Activated T-helper 9 cell treated with anti-CD3 and anti-CD28 coated beads, Interleukin-2, amount 50 U/mL, for 16 hours (primary cell): ENCODE results near the gene SPAG9.

Experiments
- DNase-seq: peaks from one replicate; pipeline ENCODE4 v3.0.0-alpha.2; 2020; ENCODE audit warnings: low read depth

Gene SPAG9, protein sequence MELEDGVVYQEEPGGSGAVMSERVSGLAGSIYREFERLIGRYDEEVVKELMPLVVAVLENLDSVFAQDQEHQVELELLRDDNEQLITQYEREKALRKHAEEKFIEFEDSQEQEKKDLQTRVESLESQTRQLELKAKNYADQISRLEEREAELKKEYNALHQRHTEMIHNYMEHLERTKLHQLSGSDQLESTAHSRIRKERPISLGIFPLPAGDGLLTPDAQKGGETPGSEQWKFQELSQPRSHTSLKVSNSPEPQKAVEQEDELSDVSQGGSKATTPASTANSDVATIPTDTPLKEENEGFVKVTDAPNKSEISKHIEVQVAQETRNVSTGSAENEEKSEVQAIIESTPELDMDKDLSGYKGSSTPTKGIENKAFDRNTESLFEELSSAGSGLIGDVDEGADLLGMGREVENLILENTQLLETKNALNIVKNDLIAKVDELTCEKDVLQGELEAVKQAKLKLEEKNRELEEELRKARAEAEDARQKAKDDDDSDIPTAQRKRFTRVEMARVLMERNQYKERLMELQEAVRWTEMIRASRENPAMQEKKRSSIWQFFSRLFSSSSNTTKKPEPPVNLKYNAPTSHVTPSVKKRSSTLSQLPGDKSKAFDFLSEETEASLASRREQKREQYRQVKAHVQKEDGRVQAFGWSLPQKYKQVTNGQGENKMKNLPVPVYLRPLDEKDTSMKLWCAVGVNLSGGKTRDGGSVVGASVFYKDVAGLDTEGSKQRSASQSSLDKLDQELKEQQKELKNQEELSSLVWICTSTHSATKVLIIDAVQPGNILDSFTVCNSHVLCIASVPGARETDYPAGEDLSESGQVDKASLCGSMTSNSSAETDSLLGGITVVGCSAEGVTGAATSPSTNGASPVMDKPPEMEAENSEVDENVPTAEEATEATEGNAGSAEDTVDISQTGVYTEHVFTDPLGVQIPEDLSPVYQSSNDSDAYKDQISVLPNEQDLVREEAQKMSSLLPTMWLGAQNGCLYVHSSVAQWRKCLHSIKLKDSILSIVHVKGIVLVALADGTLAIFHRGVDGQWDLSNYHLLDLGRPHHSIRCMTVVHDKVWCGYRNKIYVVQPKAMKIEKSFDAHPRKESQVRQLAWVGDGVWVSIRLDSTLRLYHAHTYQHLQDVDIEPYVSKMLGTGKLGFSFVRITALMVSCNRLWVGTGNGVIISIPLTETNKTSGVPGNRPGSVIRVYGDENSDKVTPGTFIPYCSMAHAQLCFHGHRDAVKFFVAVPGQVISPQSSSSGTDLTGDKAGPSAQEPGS (N-terminal part only)

DNA sequence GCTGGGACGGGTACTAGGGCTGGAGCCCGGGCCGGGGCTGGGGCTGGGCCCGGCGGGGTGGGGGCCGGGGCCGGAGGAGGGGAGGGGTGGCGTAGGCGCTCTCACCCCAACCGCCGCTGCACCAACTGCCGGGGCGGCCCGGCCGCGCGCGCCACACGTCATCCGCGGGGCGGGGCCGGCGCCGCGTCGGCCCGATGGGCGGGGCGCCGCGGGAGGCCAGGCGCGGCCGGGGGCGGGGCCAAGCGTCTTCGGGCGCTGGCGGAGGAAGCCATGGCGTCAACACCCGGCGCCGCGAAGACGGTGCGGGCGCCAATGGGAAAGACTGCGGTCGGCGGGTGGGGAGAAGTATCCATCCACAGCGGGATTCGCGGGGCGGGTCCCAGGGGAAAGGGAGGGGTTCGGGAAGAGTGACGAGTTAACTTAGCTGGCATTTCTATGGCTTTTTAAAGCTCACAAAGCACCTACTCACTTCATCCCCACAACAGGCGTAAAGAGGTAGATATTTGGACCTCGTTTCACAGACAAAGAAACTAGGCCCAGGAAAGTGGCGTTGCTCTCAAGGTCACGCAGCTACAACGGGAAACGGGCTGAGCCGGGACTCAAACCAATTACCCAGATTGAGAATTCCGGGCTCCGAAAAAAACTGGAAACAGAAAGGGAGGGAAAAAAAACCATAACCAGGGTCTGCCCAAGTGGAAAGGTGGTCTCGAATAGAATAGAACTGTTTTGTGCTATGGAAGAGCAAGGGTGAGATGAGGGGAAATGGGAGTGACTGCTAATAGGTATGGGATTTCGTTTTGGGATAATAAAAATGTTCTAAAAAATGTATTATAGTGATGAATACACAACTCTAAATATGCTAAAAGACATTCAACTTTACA is at the start of gene SPAG9:
SPAG9 (minus strand) TSS at position 130 of the 881 bp plus-strand sequence. CDS start 212 bp downstream, outside the sequence.
- peak; percentile 87 for DNase-seq

DNA sequence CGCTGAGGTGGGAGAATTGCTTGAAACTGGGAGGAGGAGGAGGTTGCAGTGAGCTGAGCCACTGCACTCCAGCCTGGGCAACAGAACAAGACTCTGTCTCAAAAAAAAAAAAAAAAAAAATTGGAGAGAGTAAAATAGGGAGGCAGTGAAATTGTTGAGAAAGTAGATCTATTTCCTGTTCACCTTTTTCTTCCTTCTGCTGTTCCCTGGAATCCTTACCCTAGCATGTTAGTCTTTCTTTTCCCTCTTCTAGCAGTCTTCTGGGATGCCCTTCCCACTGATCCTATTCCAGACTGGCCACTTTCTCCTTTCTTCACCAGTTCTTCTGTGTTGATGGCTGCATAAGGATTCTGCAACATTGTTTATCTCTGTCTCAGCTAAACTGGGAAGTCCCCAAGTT is 48.7 kb upstream of the SPAG9 start:
- no peak for DNase-seq

DNA sequence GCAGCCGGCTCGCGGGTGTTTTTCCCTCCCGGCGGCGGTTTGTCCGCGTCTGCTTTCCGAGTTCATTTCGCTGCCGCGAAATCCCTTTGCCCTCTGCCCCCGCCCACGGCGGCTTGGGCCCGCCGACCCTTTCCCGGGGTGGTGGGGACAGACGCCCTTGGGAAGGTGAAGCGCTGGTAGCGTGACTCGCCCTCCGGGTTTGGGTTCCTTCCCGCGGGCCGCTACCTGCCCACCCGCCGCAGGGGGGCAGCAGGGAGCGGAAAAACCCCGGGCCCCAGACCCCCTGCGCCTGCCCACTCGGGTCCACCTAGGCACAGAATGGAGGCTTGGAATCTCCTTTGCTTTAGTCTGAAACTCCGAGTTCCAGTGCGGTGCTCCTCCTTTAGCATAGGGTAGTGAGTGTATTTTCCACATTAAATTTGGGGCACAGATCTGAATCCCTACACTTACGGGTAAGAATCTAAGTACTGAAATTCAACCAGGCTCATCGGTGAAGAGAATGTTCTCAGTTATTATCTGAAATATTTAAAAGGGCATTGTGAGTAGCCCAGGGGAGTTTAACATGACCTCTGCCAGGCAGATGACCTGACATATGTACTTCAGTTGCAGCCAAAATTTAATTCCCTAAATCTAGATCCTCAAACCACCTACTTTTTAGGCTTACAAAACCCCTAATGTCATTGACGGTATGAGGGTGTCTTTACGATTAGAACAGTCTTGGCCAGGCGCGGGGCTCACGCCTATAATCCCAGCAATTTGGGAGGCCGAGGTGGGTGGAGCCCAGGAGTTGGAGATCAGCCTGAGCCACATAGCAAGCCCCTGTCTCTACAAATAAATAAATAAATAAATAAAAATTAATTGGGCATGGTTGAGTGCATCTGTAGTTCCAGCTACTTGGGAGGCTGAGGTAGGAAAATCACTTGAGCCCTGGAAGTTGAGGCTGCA is 46.6 kb upstream of the SPAG9 start:
- peak; percentile 66 for DNase-seq

DNA sequence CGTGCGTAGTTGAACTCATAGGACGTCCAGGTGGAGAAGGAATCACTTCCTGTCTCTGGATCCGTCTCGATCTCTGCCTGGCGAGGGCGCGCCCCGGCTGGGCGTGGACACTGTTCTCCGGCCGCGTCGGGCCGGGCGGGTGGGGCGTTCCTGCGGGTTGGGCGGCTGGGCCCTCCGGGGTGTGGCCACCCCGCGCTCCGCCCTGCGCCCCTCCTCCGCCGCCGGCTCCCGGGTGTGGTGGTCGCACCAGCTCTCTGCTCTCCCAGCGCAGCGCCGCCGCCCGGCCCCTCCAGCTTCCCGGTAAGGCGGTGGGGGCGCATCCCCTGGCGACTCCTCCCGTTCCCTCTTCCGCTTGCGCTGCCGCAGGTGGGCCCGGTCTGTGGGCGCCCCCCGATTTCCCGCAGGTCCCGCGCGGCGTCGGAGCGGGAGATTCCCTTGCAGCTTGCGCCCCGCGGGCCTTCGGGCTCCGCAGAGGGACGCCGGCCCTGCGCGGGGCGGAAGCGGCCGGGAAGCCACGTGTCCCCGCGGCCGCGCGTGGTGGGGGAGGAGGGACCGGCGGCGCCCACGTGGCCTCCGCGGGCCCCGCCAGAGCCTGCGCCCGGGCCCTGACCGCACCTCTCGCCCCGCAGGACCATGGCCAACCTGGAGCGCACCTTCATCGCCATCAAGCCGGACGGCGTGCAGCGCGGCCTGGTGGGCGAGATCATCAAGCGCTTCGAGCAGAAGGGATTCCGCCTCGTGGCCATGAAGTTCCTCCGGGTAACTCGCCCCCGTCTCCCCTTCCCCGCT is 45.7 kb upstream of the SPAG9 start, which contains the start of gene NME2:
NME2 (plus strand) TSS at position 214 of the 789 bp plus-strand sequence; CDS start at position 634, 420 bp downstream.
- peak; percentile 52 for DNase-seq

DNA sequence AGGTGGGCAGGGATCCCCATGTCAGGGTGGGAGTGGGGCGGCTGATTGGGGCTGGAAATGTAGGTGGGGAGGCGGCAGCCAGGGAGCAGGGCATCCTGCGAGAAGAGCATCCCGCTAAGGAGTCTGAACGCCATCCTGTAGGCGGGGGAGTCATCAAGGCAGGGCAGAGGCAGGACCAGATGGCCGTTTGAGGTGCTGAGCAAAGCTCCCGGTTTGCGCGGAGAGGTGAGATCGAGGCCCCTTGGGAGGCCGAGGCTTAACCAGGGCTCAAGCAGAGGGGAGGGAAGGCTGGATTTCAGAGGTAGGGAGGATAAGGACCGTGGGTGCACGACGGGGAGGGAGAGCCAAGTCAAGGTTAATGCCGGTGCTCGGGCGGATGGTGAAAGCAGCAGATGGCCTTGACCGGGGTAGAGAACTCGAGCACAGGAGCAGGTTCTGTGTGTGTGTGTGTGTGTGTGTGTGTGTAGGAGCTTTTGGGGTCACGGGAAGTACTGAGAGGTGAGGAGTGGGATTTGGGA is 45.1 kb upstream of the SPAG9 start:
- DNase-seq: no peak

DNA sequence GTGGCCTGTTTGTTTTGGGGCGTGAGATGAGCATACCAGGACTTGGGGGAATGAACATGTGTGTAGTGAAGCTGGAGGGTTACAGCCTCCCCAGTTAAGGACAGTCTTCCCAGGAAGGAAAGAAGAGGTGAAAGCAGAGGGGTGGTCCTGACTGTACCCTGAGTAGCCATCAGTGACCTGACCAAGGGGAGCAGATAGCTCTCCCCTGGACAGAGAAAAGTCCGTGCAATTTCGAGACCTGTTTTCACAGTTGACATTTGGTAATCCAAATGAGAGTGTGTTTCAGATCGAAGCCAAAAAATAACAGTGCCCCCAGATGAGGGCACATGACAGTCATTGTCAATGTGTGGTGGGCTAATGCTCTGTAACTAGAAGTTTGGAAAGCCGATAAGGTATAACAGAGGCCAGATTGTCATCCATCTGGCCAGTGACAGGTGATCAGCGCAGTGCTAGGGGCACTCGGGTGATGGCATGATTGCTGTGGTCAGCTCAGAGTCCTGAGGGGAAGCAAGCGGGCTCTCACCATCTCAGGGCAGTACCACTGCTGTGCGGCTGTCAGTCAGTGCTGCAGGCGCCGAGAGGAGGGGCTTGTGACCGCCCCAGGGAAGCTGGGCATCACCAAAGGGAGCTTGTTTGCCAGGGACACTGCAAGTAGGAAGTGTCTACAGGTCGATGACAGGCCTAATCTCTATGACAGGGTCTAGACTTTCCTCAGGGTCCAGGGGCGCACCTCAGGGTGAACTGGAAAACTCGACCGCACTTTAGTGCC is 44.4 kb upstream of the SPAG9 start:
- DNase-seq: no peak

DNA sequence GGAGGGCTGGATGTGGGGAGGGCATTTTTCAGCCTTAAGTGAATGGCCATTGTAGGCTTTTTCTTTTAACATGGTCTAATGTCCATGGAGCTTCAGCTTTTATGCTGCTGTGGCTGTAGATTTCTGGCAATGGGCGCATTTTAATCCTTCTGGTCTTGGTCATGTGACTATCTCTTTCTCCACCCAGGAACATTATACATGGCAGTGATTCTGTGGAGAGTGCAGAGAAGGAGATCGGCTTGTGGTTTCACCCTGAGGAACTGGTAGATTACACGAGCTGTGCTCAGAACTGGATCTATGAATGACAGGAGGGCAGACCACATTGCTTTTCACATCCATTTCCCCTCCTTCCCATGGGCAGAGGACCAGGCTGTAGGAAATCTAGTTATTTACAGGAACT is 40.9 kb upstream of the SPAG9 start:
- no peak for DNase-seq

DNA sequence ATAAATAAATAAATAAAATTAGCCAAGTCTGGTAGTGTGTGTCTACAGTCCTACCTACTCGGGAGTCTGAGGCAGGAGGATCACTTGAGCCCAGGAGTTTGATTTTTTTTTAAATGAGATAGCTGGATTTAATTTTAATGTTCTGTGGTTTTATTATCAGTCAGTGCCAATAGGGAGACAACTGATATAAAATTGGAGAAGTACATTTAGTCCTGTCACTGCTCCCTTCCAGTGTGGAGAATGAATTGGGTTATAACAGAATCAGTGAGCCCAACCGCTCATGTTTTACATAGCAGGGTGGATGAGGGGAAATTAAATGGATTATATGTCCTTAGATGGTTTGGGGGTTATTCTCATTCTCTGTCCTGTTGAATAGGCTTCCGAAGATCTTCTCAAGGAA is 38.9 kb upstream of the SPAG9 start:
- no peak for DNase-seq

DNA sequence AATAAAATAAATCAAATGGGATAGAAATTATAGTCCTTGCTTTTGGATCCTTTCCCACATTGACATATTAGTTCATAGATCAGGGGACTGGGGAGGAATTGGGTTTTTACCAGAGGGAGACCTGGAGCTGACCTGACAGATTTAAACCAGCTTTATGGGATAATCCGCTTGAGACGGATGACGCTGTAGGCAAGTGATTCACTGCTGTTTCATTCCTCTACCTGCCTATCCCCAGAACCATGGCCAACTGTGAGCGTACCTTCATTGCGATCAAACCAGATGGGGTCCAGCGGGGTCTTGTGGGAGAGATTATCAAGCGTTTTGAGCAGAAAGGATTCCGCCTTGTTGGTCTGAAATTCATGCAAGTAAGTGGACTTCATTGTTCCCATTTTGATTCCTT is 34.7 kb upstream of the SPAG9 start:
- DNase-seq: no peak

DNA sequence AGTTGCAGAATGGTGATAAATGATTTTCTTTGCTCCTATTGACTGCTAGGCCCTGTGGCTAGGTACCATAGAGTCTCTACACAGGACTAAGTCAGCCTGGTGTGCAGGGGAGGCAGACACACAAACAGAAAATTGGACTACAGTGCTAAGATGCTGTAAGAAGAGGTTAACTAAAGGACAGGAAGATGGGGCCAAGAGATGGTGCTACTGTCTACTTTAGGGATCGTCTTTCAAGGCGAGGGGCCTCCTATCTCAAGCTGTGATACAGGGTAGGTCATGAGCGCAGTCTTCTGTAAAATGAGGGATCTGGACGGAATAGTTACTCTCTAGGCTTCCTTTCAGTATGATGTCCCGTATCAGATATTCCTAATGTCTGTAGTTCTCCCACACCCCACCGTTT is 33.5 kb upstream of the SPAG9 start:
- no peak for DNase-seq

DNA sequence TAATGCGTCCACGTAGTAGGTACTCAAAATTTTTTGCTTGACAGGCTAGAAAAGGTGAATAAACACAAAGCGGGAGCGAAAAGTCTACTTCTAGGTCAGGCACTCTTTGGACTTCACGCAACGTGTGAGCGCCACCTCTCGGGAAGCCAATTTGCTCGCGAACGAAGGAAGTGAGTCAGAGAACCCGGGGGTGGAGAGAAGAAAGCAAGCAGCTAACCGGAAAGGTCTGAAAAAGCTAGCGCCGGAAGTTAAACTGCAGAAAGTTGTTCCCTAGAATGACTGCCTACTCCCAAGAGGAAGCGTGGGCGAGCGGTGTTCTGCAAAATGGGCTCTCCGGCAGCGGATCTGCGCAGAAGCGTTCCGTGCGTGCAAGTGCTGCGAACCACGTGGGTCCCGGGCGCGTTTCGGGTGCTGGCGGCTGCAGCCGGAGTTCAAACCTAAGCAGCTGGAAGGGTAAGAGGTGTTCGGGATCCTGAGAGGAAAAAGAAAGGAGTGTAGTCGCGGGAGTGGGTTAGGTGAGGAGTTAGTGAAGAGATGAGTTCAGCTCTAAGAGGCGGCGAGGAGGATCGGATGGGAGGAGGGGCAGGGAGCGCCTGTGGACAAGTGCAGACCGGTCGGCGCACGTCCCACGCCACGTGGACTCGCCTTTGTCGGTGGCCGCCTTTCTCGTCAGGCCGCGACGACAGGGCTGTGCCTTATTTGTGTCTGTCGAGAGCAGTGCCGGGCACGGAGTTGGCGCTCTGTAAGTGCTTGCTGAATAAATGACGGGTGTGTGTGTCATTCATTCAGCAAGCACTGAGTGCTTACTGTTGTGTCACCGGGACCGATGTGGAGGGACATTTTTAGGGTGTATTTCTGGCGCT is 32.8 kb upstream of the SPAG9 start, which contains the start of gene NME1:
NME1 (plus strand) TSS at position 350 of the 863 bp plus-strand sequence. CDS start 2,096 bp downstream, outside the sequence.
- DNase-seq: peak; percentile 95

DNA sequence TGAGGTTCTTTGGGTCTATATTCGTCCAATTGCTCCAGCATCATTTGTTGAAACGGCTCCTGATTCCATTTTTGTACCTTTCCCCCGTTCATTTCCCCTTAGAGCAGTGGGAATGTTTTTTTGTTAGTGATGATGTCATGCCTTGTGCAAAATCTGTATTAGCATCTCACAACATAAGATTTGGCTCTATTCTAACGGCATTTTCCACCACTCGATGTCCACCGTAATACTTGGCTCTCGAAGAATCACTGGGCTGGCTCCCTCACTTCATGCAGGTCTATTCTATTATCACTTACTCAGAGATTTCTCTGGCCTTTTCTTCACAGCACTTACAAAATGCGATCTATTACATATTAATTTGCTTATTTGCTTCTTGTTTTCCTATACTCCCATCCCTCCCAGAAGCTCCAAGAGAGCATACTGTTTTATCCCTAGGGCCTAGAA is 32.1 kb upstream of the SPAG9 start:
- no peak for DNase-seq

DNA sequence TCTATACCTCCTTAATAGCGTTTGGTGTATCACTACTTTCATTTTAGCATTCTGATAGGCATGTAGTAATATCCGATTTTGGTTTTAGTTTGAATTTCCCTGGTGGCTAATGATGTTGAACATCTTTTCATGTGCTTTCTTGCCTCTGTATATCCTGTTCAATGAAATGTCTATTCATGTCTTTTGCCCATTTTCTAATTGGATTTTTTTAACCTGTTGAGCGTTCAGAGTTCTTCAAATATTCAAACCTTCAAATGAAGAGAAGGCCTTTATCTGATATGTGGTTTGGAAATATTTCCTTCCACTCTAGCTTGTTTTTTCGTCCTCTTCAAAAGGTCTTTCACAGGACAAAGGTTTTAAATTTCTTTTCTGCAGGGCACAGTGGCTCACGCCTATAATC is 30.3 kb upstream of the SPAG9 start:
- no peak for DNase-seq

DNA sequence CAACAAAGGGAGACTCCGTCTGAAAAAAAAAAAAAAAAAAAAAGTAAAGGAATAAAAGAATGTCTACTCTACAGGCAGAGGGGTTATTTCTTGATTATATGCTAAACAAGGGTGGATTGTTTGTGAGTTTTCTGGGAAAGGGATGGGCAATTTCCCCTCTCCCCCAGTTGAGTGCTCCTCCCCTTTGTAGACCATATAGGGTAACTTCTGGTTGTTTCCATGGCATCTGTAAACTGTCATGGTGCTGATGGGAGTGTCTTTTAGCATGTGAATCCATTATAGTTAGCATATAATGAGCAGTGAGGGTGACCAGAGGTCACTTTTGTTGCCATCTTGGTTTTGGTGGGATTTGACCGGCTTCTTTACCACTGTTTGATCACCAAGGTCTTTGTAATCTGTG is 28.5 kb upstream of the SPAG9 start:
- DNase-seq: no peak

DNA sequence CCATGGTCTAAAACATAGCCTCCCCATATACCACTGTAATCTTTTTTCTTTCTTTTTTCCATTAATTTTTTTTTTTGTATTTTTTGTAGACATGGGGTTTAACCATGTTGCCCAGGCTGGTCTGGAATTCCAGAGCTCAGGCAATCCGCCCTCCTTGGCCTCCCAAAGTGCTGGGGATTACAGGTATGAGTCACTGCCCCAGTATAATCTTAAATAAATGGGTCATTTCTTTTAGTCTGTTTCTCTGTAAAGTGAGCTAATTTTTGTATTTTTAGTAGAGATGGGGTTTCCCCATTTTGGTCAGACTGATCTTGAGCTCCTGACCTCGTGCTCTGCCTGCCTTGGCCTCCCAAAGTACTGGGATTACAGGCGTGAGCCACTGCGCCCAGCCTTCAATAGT is 27.0 kb upstream of the SPAG9 start:
- no peak for DNase-seq

DNA sequence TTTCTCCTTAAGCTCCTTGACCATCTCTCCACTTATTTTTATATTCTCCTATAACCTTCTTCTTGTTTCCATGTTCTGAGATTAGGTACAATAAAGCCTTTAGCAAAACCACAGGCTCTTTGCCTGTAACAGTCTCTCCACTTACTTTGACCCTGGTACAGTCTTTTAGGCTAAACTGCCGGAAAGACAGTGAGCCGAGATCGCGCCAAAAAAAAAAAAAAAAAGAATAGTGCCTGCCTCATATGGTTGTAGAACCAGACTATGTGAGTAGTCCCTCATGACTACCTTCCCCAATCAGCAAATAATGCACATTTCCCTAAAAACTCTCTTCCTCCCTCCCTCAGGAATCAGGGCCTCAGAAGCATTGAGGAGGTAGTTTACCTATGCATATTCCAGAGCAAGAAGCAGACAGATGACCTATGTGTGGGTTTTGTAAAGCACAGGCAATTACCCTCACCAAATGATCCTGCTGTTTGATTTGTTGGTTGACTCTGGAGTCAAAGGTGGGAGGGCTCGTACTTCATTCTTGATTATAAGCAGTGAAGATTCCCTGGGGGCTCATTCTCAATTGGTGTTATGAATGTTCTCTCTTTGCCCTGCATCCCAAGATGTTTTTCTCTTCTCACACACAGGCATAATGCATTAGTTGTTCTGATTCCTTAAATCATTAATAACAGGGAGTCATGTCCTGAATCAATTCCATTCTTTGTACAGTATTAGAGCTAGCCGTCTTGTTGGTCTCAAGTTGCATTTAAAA is 23.8 kb upstream of the SPAG9 start:
- no peak for DNase-seq
